Vagina (tissue), 2 donors: Measurements from ENCODE around the gene SLC4A1AP. TPM values are rescaled to one million over a fixed set of nuclear protein-coding genes. Genes with fewer than 3 reads are reported as not detected.

ENCODE experiments used
- DNase-seq, 2 donors: peaks; one replicate each; pipeline ENCODE4 v3.0.0-alpha.2; 2017; ENCODE audit errors: extremely low spot score in 2 of 2
- H3K27ac ChIP-seq: fragments of 200-600 bp; sonication (generic); one replicate; pipeline ENCODE4 v1.5.1; 2019
- H3K27me3 ChIP-seq: fragments of 200-600 bp; sonication (generic); one replicate; pipeline ENCODE4 v1.5.1; 2019
- H3K36me3 ChIP-seq, 2 donors: fragments of 200-600 bp; sonication (generic); one replicate each; pipeline ENCODE4 v1.5.1; 2017 to 2019
- H3K4me1 ChIP-seq: fragments of 200-600 bp; sonication (generic); one replicate; pipeline ENCODE4 v1.5.1; 2019
- H3K4me3 ChIP-seq, 2 donors: fragments of 200-600 bp; sonication (generic); 1 replicate in 1 of 2; 2 replicates in 1 of 2; pipeline ENCODE4 v1.5.1; 2016 to 2019
- H3K9me3 ChIP-seq: fragments of 200-600 bp; sonication (generic); one replicate; pipeline ENCODE4 v1.5.1; 2019
- CTCF ChIP-seq, 3 experiments: fragments of 450-650 bp in 2 of 3; fragments of 200-600 bp in 1 of 3; sonication (generic) in 1 of 3; IDR thresholded peaks; one replicate each; pipeline ENCODE4 v1.5.1; 2017 to 2019; ENCODE audit warnings: antibody characterized with exemption in 3 of 3, mild to moderate bottlenecking in 2 of 3, moderate library complexity in 2 of 3
- POLR2A ChIP-seq, 2 donors: fragments of 450-650 bp; IDR thresholded peaks; one replicate each; pipeline ENCODE4 v1.6.1; 2017; ENCODE audit warnings: antibody characterized with exemption in 2 of 2, mild to moderate bottlenecking in 2 of 2, moderate library complexity in 2 of 2
- POLR2AphosphoS5 ChIP-seq, 2 donors: sonication (generic); formaldehyde crosslinking; IDR thresholded peaks; one replicate each; pipeline ENCODE4 v1.9.0; 2017; ENCODE audit warnings: antibody characterized with exemption in 2 of 2, mild to moderate bottlenecking in 2 of 2, low read depth in 1 of 2; ENCODE audit not compliant: insufficient read depth in 1 of 2
- intact Hi-C: fragments of 100-400 bp; cut with DNase I; formaldehyde crosslinking; loops from one replicate; pipeline ENCODE4 v1.15.1; 2023
- total RNA-seq: library from RNA; depleted of rRNA; stranded (reverse); fragments of >200 nt; gene quantifications from one replicate; pipeline ENCODE4 v1.2.3, GENCODE V29; 2016

The SLC4A1AP gene
- total RNA-seq, 1 donor from 2014 or later: 21.9 TPM

DNA sequence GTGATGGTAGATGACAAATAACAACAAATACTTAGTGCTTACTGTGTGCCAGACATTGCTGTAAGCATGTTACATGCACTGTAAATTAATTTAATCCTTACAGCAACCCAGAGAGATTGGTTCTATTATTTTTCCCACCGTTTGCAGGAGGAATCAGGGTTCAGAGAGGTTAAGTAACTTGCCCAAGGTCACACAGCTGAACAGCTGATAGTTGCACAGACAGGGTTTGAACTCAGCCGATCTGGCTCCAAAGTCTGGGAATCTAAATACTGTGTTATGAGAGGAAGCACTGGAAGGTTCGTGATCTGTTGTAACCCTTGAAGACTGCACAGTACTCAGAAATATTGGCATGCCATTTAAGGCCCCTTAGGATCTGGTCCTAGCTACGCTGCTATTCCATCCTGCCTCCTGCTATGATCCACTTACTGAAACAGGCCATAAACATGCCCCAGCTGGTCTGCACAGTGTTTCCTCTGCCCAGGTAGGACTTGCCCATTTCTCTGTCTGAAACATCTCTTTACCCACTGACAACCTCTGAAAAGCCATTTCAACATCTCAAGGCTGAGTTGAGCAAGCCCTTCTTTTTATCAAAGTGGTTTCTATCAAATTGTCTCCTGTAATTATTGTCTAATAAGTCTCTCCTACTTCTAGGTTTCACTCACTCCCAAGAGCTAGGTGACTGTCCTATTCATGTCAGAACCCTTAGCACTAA, 67.4 kb downstream of the SLC4A1AP start:
- Histone ChIP-seq H3K4me3 (no peak overlapping the region), H3K36me3 (no peaks in the 10 kb centered on the region), H3K27me3 (no peaks in the 10 kb centered on the region), H3K9me3 (no peaks in the 10 kb centered on the region), H3K4me1 (peaks cover 35% of the 10 kb centered on the region), H3K27ac (peak overlapping the region; percentile 53)
- no peak for TF ChIP-seq POLR2AphosphoS5 (IDR thresholded peaks at IDR 0.05; ENCODE audit: insufficient read depth in 1 of 2, low read depth in 1 of 2)
- no peak for TF ChIP-seq CTCF (IDR thresholded peaks at IDR 0.05)
- TF ChIP-seq POLR2A (IDR thresholded peaks at IDR 0.05): no peak
- DNase-seq: no peak
- intact Hi-C loops: no loop called here

DNA sequence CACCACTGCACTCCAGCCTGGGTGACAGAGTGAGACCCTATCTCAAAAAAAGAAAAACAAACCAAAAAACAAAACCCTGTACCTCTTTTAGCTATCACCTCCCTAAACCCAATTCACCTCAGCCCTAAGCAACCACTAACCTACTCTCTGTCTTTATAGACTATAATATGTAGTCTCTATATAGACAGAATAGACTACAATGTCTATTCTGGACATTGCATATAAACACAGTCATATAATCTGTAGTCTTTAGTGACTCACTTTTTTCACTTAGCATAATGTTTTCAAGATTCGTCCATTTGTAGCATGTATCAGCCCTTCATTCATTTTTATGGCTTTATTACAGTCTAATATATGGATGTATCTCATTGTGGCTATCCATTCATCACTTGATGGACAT, 70.6 kb downstream of the SLC4A1AP start:
- TF ChIP-seq POLR2A (IDR thresholded peaks at IDR 0.05): no peak
- TF ChIP-seq CTCF (IDR thresholded peaks at IDR 0.05): no peak
- TF ChIP-seq POLR2AphosphoS5 (IDR thresholded peaks at IDR 0.05; ENCODE audit: insufficient read depth in 1 of 2, low read depth in 1 of 2): no peak
- no peaks in the 10 kb centered on the region for H3K27me3 ChIP-seq
- intact Hi-C loops: no loop called here
- DNase-seq: no peak
- no peaks in the 10 kb centered on the region for H3K9me3 ChIP-seq
- no peaks in the 10 kb centered on the region for H3K36me3 ChIP-seq
- no peak overlapping the region for H3K27ac ChIP-seq
- H3K4me3 ChIP-seq: no peak overlapping the region
- H3K4me1 ChIP-seq: peaks cover 40% of the 10 kb centered on the region

- Histone ChIP-seq H3K27ac (peak overlapping the region; percentile 87), H3K36me3 (no peaks in the 10 kb centered on the region), H3K4me3 (peak overlapping the region; percentile 50 to 55), H3K4me1 (peaks cover 30% of the 10 kb centered on the region), H3K9me3 (no peaks in the 10 kb centered on the region), H3K27me3 (no peaks in the 10 kb centered on the region)
- intact Hi-C loops: no loop called here
- TF ChIP-seq POLR2AphosphoS5 (IDR thresholded peaks at IDR 0.05; ENCODE audit: insufficient read depth in 1 of 2, low read depth in 1 of 2) (peak; percentile 41 to 87), POLR2A (IDR thresholded peaks at IDR 0.05) (no peak), CTCF (IDR thresholded peaks at IDR 0.05) (no peak)
- DNase-seq: no peak
Observed at GRCh38 chr2:27735263-27735904, 71.7 kb downstream of the SLC4A1AP start.

- H3K4me1 ChIP-seq: peaks cover 22% of the 10 kb centered on the region
- peak overlapping the region; percentile 87 for H3K27ac ChIP-seq
- intact Hi-C loops: no loop called here
Observed at GRCh38 chr2:27736031-27736889, 72.6 kb downstream of the SLC4A1AP start.

More at GRCh38 chr2:27736031-27736889, 72.6 kb downstream of the SLC4A1AP start:
- TF ChIP-seq CTCF (IDR thresholded peaks at IDR 0.05) (no peak), POLR2A (IDR thresholded peaks at IDR 0.05) (no peak), POLR2AphosphoS5 (IDR thresholded peaks at IDR 0.05; ENCODE audit: insufficient read depth in 1 of 2, low read depth in 1 of 2) (no peak)
- Histone ChIP-seq H3K4me3 (peak overlapping the region; percentile 50 to 55), H3K9me3 (no peaks in the 10 kb centered on the region), H3K36me3 (no peaks in the 10 kb centered on the region), H3K27me3 (no peaks in the 10 kb centered on the region)
- DNase-seq: no peak
